ENCODE measurements around the gene TRIM40. TPM values are rescaled to one million over a fixed set of nuclear protein-coding genes. Genes with fewer than 3 reads are reported as not detected.

TRIM40 gene
- total and polyA plus RNA-seq, 2 of the 13 experiments (the other 11 are each of a cell fraction or from before 2014, with no cell fraction given): 0.58 TPM; not detected in 1

GRCh38 chr6:30130887-30131862, 4.8 kb upstream of the TRIM40 start (continued):
- TF ChIP-seq ETV6 (CRISPR knock-in tag; conservative IDR thresholded peaks at IDR 0.05) (no peak; the same call in 1 of the 2 replicates), ZNF430 (CRISPR knock-in tag; IDR thresholded peaks at IDR 0.05) (no peak), TMF1 (CRISPR knock-in tag; IDR thresholded peaks at IDR 0.05; ENCODE audit: low read depth) (no peak), CHD2 (IDR thresholded peaks at IDR 0.05; ENCODE audit: low read depth, low read length) (no peak), AGO2 (optimal IDR thresholded peaks at IDR 0.05; ENCODE audit: low read depth, low read length) (no peak), SRSF4 (IDR thresholded peaks at IDR 0.05; ENCODE audit: low read depth, low read length, poor library complexity, severe bottlenecking) (no peak), BRD4 (CRISPR knock-in tag; IDR thresholded peaks at IDR 0.05) (no peak), KLF9 (CRISPR knock-in tag; IDR thresholded peaks at IDR 0.05; ENCODE audit: low read depth) (peak; percentile 47; the same call in 1 of the 2 replicates), RXRA (CRISPR knock-in tag; IDR thresholded peaks at IDR 0.05) (no peak), MZF1 (CRISPR knock-in tag; IDR thresholded peaks at IDR 0.05; ENCODE audit: borderline replicate concordance) (no peak), ZNF138 (CRISPR knock-in tag; IDR thresholded peaks at IDR 0.05; ENCODE audit: low read depth) (no peak), MAFG (CRISPR knock-in tag; IDR thresholded peaks at IDR 0.05) (no peak), TAF1 (CRISPR knock-in tag; IDR thresholded peaks at IDR 0.05) (no peak; the same call in 1 of the 2 replicates), ARNT (IDR thresholded peaks at IDR 0.05) (no peak), GATAD2A (CRISPR knock-in tag; IDR thresholded peaks at IDR 0.05) (peak; percentile 90), ATF4 (CRISPR knock-in tag; IDR thresholded peaks at IDR 0.05) (peak in 1 of 2 experiments; percentile 49; a peak in 2 of 4 replicates), ELF4 (CRISPR knock-in tag; IDR thresholded peaks at IDR 0.05; ENCODE audit: borderline replicate concordance) (no peak)
- TF ChIP-seq, protein P1, sequence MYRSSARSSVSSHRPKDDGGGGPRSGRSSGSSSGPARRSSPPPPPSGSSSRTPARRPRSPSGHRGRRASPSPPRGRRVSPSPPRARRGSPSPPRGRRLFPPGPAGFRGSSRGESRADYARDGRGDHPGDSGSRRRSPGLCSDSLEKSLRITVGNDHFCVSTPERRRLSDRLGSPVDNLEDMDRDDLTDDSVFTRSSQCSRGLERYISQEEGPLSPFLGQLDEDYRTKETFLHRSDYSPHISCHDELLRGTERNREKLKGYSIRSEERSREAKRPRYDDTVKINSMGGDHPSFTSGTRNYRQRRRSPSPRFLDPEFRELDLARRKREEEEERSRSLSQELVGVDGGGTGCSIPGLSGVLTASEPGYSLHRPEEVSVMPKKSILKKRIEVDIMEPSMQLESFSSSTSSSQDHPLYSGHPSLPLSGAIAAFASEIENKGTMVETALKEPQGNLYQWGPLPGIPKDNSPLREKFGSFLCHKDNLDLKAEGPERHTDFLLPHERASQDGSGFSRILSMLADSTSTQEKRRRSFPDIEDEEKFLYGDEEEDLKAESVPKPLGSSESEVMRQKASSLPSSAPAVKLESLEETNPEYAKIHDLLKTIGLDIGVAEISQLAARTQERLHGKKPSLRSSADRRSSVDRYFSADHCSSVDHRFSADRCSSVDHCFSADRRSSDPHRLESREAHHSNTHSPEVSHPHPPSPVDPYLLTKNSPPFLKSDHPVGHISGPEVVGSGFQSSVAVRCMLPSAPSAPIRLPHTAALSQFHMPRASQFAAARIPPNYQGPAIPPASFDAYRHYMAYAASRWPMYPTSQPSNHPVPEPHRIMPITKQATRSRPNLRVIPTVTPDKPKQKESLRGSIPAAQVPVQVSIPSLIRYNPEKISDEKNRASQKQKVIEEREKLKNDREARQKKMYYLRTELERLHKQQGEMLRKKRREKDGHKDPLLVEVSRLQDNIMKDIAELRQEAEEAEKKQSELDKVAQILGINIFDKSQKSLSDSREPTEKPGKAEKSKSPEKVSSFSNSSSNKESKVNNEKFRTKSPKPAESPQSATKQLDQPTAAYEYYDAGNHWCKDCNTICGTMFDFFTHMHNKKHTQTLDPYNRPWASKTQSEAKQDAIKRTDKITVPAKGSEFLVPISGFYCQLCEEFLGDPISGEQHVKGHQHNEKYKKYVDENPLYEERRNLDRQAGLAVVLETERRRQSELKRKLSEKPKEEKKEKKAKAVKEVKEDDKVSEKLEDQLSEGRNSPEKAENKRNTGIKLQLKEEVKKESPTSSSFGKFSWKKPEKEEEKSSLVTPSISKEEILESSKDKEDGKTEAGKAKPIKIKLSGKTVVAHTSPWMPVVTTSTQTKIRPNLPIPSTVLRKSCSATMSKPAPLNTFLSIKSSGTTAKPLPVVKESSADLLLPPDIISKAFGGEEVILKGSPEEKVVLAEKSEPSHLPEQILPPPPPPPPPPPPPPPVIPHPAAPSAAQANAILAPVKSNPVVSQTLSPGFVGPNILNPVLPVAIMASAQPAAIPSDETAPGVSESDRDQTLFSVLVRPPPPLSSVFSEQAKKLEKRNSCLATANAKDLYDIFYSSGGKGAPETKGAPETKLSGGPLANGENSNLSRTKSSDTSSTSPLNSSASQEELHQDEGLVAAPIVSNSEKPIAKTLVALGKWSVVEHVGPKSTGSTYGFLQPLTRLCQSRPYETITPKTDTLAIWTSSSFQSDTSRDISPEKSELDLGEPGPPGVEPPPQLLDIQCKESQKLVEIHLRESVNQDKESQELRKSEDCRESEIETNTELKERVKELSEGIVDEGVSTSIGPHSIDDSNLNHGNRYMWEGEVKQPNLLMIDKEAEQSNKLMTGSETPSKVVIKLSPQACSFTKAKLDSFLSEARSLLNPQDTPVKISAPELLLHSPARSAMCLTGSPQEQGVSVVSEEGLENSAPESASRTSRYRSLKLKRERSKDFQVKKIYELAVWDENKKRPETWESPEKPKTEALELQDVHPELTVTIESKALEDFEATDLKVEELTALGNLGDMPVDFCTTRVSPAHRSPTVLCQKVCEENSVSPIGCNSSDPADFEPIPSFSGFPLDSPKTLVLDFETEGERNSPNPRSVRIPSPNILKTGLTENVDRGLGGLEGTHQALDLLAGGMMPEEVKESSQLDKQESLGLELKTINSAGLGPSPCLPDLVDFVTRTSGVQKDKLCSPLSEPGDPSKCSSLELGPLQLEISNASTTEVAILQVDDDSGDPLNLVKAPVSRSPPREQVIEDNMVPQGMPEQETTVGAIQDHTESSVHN (CRISPR knock-in tag; IDR thresholded peaks at IDR 0.05): no peak
- TF ChIP-seq, protein P2, sequence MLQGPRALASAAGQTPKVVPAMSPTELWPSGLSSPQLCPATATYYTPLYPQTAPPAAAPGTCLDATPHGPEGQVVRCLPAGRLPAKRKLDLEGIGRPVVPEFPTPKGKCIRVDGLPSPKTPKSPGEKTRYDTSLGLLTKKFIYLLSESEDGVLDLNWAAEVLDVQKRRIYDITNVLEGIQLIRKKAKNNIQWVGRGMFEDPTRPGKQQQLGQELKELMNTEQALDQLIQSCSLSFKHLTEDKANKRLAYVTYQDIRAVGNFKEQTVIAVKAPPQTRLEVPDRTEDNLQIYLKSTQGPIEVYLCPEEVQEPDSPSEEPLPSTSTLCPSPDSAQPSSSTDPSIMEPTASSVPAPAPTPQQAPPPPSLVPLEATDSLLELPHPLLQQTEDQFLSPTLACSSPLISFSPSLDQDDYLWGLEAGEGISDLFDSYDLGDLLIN (CRISPR knock-in tag; IDR thresholded peaks at IDR 0.05; ENCODE audit: borderline replicate concordance): no peak

All from HepG2 (cell line).